GM21529 (cell line): ENCODE data around the gene MLH3.
A peak's percentile ranks its signal among the peaks of the same experiment; 100 is the strongest.

ENCODE experiments used
- ATAC-seq: cut with Tn5 transposase; IDR thresholded peaks from one replicate; pipeline ENCODE4 v1.9.1; 2021; ENCODE audit not compliant: unreplicated experiment

MLH3 gene

DNA sequence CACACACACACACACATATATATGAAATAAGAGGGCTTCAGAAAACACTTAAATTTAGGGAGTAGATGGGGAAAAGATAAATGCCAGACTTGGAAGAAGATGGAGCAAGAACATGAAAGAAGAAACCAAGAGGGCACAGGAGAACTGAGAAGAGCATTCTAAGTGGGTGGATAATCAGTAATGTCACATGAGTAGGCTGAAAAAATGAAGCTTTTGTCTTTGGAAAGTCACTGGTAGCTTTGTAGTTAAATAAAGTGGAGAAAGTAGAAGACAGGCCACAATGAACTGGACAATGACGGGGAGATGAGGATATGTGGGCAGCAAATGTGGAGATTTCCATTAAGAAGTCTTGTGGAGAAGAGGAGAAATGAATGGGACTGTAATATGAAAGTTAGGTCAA is 15.9 kb upstream of the MLH3 start:
- no peak for ATAC-seq

DNA sequence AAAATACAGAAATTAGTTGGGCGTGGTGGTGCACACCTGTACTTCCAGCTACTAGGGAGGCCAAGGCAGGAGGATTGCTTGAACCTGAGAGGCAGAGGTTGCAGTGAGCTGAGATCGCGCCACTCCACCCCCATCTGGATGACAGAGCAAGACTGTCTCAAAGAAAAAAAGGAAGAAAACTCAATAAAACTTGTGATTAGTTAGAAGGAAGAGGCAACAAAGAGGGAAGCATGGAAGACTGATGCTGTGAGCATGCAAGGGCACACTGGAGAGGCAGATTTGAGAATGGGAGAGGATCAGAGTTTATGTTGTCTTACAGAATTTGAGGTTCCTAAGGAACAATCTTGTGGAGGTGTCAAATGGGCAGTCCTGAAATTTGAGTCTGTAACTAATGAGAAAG is 15.4 kb upstream of the MLH3 start:
- no peak for ATAC-seq

DNA sequence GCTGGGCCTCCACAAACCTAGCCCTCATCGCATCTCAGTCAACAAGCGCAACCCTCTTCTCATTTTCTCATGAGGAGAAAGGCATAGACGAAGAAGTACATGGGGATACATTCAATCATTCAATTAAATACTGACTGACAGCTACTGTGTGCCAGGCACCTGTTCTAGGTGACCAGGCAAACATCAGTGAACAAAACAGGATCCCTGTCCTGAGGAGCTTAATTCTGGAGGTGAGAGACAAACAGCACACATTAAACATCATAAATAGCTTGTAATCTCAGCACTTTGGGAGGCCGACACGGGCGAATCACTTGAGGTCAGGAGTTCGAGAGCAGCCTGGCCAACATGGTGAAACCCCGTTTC is 12.9 kb upstream of the MLH3 start:
- no peak for ATAC-seq

DNA sequence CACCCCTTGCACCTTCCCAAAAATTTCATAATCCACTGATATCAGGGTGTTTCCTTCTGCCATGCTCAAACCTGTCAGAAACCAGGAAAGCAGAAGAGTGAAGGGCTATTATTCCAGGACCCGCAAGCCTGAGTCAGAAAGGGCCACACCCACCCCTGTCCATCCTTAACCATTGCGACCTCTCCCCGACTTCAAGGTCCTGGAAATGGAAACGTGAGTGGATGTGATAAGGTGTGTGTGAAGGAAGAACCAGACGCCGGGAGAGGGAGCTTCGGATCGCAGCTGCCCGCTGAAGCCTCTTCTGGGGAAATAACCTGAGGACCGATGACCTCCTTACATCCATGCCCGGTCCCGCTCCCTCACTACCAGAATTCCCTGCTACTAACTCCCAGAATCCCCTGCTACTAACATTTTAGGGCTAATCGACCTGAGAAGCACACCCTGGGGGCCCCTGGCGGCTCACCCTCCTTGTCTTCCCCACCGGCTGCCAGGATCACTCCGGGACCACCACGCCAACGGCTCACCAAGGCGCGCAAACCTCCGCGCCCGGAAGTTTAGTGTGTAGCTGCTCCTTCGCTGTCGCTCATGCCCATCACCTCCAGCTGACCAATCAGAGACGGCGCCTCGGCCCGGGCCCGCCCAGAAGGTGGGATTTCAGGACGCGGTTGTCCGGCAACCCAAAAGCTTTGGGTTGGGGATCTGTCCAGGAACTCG is 12.4 kb upstream of the MLH3 start, which contains the start of gene ACYP1:
Gene ACYP1 (minus strand): TSS at position 534 of the 714 bp plus-strand sequence. CDS start 471 bp downstream, at position 63.
- peak; percentile 97 for ATAC-seq

DNA sequence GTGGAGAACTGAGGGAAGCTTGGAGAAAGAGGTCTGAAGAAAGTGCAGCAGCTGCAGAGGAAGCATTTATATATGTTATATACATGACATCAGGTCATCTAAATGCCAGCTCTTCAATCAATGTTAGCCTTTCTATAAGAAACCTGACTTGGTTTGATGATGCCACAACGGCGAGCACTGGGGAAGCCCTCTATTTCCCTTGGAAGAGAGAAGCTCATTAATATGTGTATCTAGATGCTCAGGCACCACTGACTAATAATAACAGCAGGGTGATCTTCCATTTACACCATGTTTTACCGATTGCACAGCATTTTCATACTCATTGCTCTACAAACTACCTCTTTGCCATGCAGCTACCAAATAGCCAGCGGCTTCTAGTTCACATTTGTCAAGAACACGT is 11.7 kb upstream of the MLH3 start:
- ATAC-seq: no peak

DNA sequence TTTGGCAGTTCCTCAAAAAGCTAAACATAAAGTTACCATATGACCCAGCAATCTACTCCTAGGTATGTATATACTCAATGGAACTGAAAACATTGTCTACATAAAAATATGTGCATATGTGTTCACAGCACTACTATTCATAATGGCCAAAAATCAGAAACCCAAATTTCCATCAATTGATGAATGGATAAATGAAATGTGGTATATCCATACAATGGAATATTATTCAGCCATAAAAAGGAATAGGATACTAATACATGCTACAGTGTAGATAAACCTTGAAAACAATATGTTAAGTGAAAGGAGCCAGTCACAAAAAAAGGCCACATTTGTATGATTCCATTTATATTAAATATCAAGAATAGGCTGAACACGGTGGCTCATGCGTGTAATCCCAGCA is 9.2 kb upstream of the MLH3 start:
- ATAC-seq: no peak

DNA sequence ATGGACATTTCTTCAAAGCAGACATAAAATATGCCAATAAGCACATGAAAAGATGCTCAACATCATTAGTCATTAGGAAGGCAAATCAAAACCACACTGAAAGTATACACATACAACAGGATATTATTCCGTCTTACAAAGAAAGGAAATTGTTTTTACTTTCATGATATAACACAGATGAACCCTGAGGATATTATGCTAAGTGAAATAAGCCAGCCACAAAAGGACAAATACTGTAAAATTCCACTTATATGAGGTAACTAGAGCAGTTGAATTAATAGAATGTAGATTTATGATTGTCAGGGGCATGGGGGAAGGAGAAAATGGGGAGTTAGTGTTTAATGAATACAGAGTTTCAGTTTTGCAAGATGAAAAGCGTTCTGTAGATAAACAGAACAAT is 8.4 kb upstream of the MLH3 start:
- no peak for ATAC-seq

DNA sequence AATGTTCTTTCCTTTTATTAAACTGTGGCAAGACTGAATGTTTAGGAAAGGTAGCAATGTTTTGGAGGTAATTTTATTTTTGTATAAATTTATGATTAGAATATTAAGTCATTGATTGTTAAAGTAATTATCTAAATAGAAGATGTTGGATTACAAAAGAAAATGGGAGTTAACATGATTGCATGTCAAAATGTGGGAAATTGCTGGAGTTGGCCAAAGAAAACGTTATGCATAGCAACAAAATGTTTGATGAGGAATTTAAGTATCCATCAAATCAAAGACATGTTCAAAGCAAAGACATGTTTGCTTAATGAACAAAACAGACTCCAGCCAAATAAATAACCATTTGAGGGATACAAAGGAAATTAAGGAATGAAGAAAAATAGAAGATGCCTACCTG is 3.2 kb upstream of the MLH3 start:
- no peak for ATAC-seq

DNA sequence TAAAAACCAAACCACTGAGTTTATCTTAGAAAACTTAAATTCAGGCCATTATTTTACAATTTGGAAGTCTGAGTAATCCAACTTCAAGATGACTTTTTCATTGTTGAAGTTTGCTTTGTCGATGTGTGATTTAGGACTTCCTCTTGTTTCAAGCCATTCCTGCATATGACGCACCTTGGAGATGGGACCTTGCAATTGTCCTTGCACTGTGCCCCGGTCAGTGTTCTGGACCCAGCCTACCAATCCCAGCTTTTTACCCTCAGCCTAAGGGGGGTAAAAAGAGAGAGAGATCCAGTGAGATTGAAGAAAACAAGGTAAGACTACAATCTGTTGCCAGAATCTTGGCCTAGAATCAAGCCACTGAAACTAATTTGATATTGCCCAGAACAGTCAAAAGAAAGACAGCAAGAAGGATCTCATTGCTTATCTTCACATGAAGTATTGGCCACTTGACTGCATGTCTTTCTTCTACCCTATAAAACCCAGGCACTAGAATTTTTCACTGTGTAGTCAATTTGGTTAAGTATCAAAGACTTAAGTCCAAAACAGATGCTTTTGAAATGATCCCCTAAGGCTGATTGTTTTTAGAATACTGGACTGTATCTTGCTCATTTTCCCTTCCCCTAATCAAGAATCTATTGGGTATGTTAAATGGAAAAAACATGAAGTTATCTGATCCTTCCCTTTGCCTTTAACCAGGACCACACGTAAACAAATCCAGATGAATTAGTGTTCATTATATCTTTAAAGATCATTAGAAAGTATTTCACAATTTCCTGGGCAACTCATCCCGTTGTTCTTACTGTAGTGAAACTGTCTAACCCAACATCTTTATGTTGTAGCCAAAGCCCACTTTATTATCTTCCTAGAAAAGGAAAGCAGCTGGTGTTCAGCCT is 2.4 kb upstream of the MLH3 start:
- ATAC-seq: no peak

DNA sequence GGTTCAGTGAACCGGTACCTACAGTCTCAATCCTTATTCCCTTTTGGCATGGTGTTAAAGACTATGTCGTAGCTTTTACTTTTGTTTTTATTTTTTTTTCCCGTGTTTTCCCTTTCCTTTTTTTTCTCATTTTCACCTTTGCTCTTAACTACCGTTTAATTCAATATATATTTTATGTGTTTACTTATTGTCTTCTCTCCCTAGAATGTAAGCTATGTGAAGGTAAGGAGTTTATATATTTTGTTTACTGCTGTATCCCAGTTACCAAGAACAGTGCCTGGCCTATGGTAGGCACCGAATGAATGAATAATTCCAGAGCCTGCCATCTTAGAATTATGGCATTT is 261 bp upstream of the MLH3 start:
- no peak for ATAC-seq

DNA sequence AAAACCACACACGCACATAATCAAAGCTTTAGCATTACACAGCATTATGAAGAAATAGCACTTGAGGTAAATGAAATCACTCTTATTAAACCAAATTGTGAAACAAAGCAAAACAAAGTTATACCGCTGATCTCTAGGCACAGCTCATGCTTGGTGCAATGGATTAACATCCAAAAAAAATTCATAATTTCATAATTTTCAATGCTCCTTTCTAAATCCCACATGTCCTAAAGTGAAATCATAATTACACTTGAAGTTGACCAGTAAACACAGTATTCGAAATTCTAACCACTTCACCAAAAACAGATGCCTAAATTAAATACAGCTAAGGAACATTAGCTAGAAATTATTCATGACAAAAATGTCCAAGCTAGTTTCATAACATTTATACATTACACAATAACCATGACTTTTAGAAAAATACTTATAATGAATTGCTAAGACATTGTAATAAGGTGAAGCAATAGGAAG is 1.5 kb downstream of the MLH3 start:
- no peak for ATAC-seq

DNA sequence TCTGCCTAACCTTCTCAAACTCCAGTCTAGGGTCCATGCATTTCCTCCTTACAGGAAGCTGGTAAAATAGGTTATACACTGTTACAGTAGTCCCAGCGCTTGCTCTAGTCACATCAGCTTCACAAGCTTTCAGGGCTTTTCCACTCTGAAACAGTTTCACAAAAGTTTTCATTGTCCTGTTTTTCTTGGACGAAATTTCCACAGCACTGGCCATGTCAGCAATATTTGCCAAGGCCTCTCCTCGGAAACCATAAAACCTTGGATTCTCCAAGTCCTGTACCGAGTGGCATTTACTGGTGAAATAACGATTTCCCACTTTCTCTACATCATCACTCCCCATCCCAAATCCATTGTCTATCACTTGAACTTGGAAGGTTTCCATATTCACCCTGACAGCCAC is 2.1 kb downstream of the MLH3 start:
- ATAC-seq: no peak

DNA sequence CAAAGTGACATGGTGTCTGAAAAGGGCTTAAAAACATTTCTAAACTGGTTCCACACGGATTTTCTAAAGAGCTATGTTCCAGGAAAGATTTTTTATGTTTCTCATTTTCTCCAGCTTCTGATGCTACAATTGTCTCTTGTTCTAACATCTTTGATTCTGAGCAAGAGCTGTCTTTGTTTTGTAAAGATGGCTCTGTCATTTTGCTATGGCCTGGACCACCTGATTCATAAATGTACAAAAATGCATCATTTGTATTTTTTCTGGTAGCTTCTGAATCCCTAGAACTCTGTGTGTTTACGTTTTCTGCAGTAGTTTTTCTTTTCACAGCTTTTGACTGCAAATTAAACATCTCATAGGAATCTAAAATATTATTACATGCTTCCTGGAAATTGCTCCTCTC is 3.2 kb downstream of the MLH3 start:
- no peak for ATAC-seq

DNA sequence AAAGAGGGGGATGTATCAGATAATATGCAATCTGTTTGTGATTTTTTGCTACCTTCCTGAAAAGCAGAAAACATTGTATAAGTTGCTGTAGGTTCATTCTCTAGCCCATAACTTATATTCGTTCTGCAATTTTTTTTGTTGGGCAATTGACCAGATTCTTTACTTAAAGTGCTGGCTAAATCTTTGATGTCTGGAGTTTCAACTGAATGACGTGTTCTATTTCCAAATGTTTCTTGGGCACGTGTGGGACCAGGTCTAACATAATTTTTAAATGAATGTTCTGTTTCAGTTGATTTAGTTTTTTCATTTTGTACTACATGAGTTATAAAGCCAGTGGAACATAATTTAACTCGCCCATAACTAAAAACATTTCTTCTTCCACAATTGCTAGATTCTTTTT is 3.8 kb downstream of the MLH3 start:
- no peak for ATAC-seq

DNA sequence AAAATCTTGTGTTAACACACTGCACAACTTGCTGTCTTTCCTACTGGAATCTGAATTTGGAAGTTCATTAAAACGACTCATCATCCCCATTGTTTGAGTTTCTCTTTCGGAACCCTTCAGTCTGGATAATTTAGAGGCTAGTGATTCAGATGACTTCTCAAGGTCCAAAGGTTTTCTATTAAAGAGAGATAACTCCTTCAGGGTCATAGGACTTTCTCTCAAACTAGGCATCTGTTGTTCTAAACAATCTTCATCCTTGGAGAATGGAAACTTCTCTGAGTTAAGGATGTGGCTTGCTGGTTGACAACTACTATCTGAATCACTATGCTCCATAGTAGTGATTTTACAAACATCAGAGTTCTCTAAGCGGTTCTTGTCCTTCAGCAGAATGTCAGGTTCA is 4.4 kb downstream of the MLH3 start:
- no peak for ATAC-seq

DNA sequence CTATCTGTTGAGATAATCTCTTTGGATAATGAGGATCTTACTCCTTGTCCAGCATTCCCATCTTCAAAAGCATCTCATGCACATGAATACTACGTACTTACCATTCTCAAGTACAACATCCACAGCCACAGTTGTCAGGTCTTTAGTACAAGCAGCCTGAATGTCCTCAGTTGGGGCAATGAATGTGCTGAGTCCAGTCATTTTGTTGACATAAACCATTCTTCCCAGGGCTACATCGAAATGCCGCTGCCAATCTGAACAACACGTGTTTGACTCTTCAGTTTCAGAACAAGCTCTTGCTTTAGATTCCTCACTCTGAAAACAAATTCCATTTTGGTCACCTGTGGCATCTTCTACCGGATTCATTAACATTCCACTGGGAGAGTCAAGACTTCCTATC is 5.0 kb downstream of the MLH3 start:
- ATAC-seq: no peak

DNA sequence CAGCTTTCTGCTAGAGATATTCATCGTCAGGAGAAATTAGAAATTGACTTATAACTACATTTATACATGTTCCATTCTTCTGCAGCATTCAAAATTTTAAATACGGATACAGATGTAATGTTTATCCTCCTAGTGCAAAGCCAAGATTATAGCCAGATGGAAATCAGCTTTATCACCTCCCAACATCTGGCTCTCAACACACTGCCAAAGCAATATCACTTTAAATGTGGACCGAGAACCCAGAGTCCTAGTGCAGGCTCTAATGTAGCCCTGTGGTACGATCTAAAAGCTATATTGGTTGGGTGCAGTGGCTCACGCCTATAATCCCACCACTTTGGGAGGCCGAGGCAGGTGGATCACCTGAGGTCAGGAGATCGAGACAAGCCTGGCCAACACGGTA is 6.5 kb downstream of the MLH3 start:
- no peak for ATAC-seq

DNA sequence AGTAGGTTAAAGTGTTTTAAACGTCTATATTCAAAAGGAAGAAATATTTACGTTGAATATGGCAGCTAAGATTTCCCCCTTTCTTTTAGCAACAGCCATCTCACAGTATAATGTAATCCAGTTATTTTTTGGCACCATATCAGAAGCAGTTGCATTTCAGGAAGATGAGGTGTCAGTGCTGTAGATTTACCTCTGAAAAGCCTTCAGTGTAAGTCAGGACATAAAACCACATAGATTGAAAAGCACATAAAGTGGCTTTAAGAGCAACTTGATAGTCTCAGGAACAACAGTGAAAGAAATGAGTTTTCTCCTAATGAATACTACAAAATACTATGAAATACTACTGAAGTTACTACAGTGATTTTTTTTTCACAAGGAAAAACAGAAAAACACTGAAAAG is 6.9 kb downstream of the MLH3 start:
- no peak for ATAC-seq

DNA sequence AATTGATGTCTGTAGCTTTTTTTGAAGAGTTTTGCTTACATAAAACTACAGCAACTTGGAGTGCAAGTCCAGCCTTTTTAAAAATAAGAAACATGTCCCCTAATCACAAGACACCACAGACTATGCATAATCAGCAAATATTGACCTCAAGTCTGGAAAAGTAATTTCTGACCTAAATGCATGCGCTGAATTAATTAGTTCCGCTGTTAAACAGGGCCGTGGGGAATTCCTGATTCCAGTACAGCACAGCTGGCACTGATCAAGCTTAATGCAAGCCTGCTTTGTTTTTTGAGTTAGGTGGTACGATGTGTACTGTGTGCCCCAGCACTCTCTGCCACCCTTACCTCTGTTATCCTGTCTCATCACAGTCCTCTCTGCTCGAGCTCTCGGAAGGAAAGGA is 9.2 kb downstream of the MLH3 start:
- no peak for ATAC-seq

DNA sequence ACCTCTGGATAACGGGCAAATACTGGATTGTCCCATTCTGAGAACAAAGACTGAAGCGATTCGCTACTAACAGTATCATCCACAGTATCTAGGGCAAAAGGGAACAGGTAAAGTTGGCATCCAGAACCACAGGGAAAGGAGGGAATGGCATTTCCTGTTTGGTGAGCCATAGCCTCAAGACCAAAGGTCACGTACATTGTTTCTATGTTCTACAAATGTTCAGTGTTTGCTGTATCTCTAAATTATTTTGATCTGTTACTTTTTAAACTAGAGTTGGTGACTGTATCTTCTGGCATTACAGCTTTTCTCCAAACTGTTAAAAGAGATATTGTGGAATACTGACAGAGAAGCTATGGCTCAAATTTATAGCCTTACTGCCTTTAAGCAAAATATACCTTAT is 9.7 kb downstream of the MLH3 start:
- no peak for ATAC-seq

DNA sequence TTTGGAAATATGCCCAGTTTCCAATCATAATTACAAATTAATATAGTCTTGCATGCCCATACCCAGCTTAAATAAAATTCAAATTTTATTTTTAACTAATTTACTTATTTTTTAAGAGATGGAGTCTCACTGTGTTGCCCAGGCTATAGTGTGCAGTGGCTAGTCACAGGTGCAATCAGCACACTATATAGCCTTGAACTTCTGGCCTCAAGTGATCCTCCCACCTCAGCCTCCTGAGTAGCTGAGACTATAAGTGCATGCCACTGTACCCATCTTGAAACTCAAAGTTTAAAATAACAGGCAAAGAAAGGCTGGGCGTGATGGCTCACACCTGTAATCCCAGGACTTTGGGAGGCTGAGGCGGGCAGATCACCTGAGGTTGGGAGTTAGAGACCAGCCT is 10.3 kb downstream of the MLH3 start:
- ATAC-seq: no peak

DNA sequence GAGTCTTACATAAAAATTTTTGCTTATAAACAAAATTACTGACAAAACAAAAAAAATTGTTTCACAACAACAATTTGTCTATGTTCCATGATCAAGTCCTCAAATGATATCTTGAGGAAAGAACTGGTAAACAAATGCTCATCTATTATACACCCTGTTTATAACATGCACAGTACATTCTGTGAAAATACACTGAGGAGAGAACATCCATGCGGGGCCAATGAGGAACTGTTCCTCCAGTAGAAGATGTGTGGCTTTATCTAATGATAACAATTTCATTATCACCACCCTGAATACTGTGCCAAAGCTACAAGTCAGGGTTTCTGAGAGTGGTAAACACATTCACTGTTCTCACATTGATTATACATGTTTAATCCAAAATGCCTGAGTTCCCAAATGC is 10.8 kb downstream of the MLH3 start:
- ATAC-seq: no peak

DNA sequence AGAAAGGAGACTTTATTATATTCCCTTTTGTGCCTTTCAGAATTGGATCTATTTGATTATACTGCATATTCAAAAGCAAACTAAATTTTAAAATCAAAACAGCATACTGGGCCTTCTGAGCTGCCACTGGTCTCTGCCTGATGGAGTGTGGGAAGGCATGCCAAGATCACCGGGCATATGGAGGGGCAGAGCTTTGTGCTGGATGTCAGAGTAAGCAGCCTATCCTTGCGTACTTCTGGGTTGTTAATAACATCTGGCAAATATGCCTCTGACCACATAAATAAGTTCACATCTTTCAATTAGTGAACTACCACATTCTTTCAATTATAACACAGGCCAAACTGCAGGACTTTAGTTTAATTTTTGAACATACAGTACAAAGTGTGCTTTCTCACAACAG is 18.3 kb downstream of the MLH3 start:
- ATAC-seq: no peak
